Panc1 (cell line): ENCODE results near the gene IZUMO1. TPM values are rescaled to one million over a fixed set of nuclear protein-coding genes. Genes with fewer than 3 reads are reported as not detected.

Experiments used
- ATAC-seq: fragments of 200-7000 bp; cut with Tn5 transposase; 2 replicates; pipeline ENCODE4 v1.9.1; 2020; ENCODE audit warnings: mild to moderate bottlenecking, moderate library complexity
- BruUV-seq: library from RNA; stranded (reverse); fragments of 400-500 nt; replicated peaks from 2 replicates; lab custom pipeline; 2021; lab: Mats Ljungman, UMichigan
- CTCF ChIA-PET: fragments of 300-600 bp; sonication (Branson Sonifier 250); formaldehyde crosslinking; loops from one replicate; lab custom pipeline; 2022; ENCODE audit warnings: antibody characterized with exemption; lab: Charles Lee
- POLR2A ChIA-PET: fragments of 300-600 bp; sonication (Branson Sonifier 250); formaldehyde crosslinking; loops from one replicate; lab custom pipeline; 2022; ENCODE audit warnings: antibody characterized with exemption; lab: Charles Lee
- DNase-seq: peaks from one replicate; pipeline ENCODE4 v3.0.0-alpha.2; 2010; ENCODE audit warnings: low read depth, low spot score
- H3K27ac ChIP-seq: 2 replicates; pipeline ENCODE4 v1.5.1; 2011; ENCODE audit warnings: mild to moderate bottlenecking, low read length, inconsistent platforms
- H3K27me3 ChIP-seq: fragments of 200-500 bp; sonication (Bioruptor generic); 2 replicates; pipeline ENCODE4 v1.6.0; 2014; ENCODE audit warnings: low read length, inconsistent platforms; ENCODE audit not compliant: control insufficient read depth, insufficient read depth
- H3K36me3 ChIP-seq: fragments of 200-500 bp; sonication (Bioruptor generic); 2 replicates; pipeline ENCODE4 v1.5.1; 2014; ENCODE audit warnings: inconsistent platforms, mild to moderate bottlenecking, low read length, moderate library complexity; ENCODE audit not compliant: control insufficient read depth, insufficient read depth
- H3K4me1 ChIP-seq: 2 replicates; pipeline ENCODE4 v1.5.1; 2011; ENCODE audit warnings: inconsistent platforms, mild to moderate bottlenecking, low read length, moderate library complexity; ENCODE audit not compliant: control insufficient read depth, insufficient read depth
- H3K4me3 ChIP-seq, 2 experiments: 2 replicates each; pipeline ENCODE4 v1.5.1; 2011 to 2012; ENCODE audit warnings: low read depth in 2 of 2, low read length in 2 of 2, mild to moderate bottlenecking in 2 of 2, inconsistent platforms in 1 of 2, moderate library complexity in 1 of 2
- H3K9me3 ChIP-seq: fragments of 200-500 bp; sonication (Bioruptor generic); 2 replicates; pipeline ENCODE4 v1.5.1; 2014; ENCODE audit warnings: low read depth, mild to moderate bottlenecking, inconsistent platforms, low read length, moderate library complexity; ENCODE audit not compliant: control insufficient read depth, insufficient read depth
- POLR2AphosphoS5 ChIP-seq: IDR thresholded peaks from 2 replicates; pipeline ENCODE4 v1.6.1; 2012; ENCODE audit warnings: mild to moderate bottlenecking, low read depth, low read length, moderate library complexity
- REST ChIP-seq, 2 experiments: IDR thresholded peaks; 2 replicates each; pipeline ENCODE4 v1.6.1; 2011 to 2012; ENCODE audit warnings: low read depth in 2 of 2, control low read depth in 1 of 2, low read length in 1 of 2, mild to moderate bottlenecking in 1 of 2, moderate library complexity in 1 of 2; ENCODE audit not compliant: insufficient read depth in 1 of 2
- SIN3A ChIP-seq: IDR thresholded peaks from 2 replicates; pipeline ENCODE4 v1.6.1; 2012; ENCODE audit warnings: low read depth, mild to moderate bottlenecking, low read length, moderate library complexity, borderline replicate concordance; ENCODE audit not compliant: insufficient read depth
- TCF7L2 ChIP-seq: IDR thresholded peaks from 2 replicates; pipeline ENCODE4 v1.6.1; 2011; ENCODE audit warnings: mild to moderate bottlenecking, low read depth, low read length, inconsistent platforms
- in situ Hi-C: cut with HindIII; loops from 2 replicates; pipeline ENCODE4 v1.10.0; 2016; ENCODE audit warnings: low sequenced_read_pairs, low pct_unique_long_range_greater_than_20kb
- intact Hi-C: fragments of 100-400 bp; cut with micrococcal nuclease; formaldehyde crosslinking; loops from one replicate; pipeline ENCODE4 v1.10.0; 2022; ENCODE audit not compliant: unreplicated experiment
- total RNA-seq: library from RNA; stranded (reverse); gene quantifications from one replicate; pipeline ENCODE4 v1.2.1, GENCODE V29; 2021; ENCODE audit not compliant: unreplicated experiment
- TF ChIP-seq, protein P1 (sequence below): fragments of 450-650 bp; IDR thresholded peaks from 2 replicates; pipeline ENCODE4 v1.5.1; 2017; ENCODE audit warnings: mild to moderate bottlenecking

IZUMO1 gene
- total RNA-seq, 1 experiment from 2014 or later: not detected

DNA sequence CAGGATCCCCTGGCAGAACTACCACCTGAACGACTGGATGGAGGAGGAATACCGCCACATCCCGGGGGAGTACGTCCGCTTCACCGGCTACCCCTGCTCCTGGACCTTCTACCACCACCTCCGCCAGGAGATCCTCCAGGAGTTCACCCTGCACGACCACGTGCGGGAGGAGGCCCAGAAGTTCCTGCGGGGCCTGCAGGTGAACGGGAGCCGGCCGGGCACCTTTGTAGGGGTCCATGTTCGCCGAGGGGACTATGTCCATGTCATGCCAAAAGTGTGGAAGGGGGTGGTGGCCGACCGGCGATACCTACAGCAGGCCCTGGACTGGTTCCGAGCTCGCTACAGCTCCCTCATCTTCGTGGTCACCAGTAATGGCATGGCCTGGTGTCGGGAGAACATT is 43.4 kb downstream of the IZUMO1 start:
- BruUV-seq: no TSS peak
- intact Hi-C loops (no loop called here), in situ Hi-C loops (no loop called here)
- ChIA-PET CTCF (no interaction called here), POLR2A (no interaction called here)
- Histone ChIP-seq H3K27me3 (no peaks in the 10 kb centered on the region), H3K4me3 (no peak overlapping the region), H3K9me3 (no peaks in the 10 kb centered on the region), H3K36me3 (no peaks in the 10 kb centered on the region), H3K27ac (no peak overlapping the region), H3K4me1 (no peaks in the 10 kb centered on the region)
- no peak for DNase-seq
- TF ChIP-seq REST (IDR thresholded peaks at IDR 0.05; ENCODE audit: insufficient read depth in 1 of 2, low read depth in 2 of 2, low read length in 1 of 2) (no peak), SIN3A (no peak), POLR2AphosphoS5 (no peak), TCF7L2 (no peak)
- TF ChIP-seq, protein P1, sequence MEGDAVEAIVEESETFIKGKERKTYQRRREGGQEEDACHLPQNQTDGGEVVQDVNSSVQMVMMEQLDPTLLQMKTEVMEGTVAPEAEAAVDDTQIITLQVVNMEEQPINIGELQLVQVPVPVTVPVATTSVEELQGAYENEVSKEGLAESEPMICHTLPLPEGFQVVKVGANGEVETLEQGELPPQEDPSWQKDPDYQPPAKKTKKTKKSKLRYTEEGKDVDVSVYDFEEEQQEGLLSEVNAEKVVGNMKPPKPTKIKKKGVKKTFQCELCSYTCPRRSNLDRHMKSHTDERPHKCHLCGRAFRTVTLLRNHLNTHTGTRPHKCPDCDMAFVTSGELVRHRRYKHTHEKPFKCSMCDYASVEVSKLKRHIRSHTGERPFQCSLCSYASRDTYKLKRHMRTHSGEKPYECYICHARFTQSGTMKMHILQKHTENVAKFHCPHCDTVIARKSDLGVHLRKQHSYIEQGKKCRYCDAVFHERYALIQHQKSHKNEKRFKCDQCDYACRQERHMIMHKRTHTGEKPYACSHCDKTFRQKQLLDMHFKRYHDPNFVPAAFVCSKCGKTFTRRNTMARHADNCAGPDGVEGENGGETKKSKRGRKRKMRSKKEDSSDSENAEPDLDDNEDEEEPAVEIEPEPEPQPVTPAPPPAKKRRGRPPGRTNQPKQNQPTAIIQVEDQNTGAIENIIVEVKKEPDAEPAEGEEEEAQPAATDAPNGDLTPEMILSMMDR: no peak
- no peak for ATAC-seq

GRCh38 chr19:48702701-48703100 is 44.0 kb downstream of the IZUMO1 start:
- Histone ChIP-seq H3K27ac (no peak overlapping the region), H3K36me3 (no peaks in the 10 kb centered on the region), H3K4me3 (no peak overlapping the region), H3K27me3 (no peaks in the 10 kb centered on the region), H3K4me1 (0 out of 2 replicates have a peak, but pooled peaks cover 3% of the 10 kb centered on the region), H3K9me3 (no peaks in the 10 kb centered on the region)
- no peak for ATAC-seq
- ChIA-PET POLR2A (no interaction called here), CTCF (no interaction called here)
- intact Hi-C loops: no loop called here
- BruUV-seq: no TSS peak
- DNase-seq: no peak
- no peak for TF ChIP-seq SIN3A
- no peak for TF ChIP-seq POLR2AphosphoS5
- TF ChIP-seq TCF7L2: no peak
- TF ChIP-seq, protein P1: no peak
- TF ChIP-seq REST (IDR thresholded peaks at IDR 0.05; ENCODE audit: insufficient read depth in 1 of 2, low read depth in 2 of 2, low read length in 1 of 2): no peak
- in situ Hi-C loops: no loop called here
